Measurements from ENCODE around the gene CNST. TPM values are rescaled to one million over a fixed set of nuclear protein-coding genes. Genes with fewer than 3 reads are reported as not detected.

The CNST gene
- polyA plus RNA-seq, 1 donor (not counting 4 experiments of a cell fraction or from before 2014, with no cell fraction given) = 9.8 TPM

DNA sequence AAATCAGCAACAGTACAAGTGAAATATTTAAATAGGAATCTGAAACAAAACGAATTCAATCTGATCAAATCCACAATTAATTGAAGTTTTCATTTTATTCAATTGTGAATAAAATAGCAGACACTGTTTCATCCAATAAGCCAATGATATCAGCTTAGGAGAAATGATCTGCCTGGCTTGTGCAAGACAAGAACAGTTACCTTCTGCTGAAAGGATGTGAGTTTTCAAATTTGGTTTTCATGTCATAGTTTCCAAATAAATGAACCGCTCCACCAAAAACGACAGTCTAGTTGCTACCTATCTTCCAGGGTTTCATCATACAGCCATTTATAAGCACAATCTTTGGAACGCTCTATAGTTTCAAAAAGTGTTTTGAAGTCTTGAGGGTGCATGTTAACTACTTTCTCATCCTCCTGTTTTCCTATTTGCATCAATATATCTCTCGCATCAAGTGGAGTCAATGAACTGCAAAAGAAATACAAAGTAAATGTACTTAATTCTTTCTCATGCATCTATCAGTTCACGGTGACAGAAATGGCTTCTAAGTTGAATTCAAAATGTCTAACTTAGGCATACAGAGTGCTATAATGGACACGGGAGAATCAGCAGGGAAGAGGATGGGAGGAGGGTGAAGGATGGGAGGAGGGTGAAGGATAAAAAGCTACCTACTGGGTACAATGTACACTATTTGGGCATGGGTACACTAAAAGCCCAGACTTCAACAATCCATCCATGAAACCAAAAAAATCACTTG is 25.3 kb upstream of the CNST start:
- TF ChIP-seq EZH2 (IDR thresholded peaks at IDR 0.05; ENCODE audit: low read length) = no peak
- TF ChIP-seq, protein P1, sequence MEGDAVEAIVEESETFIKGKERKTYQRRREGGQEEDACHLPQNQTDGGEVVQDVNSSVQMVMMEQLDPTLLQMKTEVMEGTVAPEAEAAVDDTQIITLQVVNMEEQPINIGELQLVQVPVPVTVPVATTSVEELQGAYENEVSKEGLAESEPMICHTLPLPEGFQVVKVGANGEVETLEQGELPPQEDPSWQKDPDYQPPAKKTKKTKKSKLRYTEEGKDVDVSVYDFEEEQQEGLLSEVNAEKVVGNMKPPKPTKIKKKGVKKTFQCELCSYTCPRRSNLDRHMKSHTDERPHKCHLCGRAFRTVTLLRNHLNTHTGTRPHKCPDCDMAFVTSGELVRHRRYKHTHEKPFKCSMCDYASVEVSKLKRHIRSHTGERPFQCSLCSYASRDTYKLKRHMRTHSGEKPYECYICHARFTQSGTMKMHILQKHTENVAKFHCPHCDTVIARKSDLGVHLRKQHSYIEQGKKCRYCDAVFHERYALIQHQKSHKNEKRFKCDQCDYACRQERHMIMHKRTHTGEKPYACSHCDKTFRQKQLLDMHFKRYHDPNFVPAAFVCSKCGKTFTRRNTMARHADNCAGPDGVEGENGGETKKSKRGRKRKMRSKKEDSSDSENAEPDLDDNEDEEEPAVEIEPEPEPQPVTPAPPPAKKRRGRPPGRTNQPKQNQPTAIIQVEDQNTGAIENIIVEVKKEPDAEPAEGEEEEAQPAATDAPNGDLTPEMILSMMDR (optimal IDR thresholded peaks at IDR 0.05 in 1 of 3, IDR thresholded peaks at IDR 0.05 in 1 of 3, conservative IDR thresholded peaks at IDR 0.05 in 1 of 3; ENCODE audit: extremely low read depth in 1 of 3, insufficient read depth in 2 of 3, low read length in 3 of 3) = no peak

DNA sequence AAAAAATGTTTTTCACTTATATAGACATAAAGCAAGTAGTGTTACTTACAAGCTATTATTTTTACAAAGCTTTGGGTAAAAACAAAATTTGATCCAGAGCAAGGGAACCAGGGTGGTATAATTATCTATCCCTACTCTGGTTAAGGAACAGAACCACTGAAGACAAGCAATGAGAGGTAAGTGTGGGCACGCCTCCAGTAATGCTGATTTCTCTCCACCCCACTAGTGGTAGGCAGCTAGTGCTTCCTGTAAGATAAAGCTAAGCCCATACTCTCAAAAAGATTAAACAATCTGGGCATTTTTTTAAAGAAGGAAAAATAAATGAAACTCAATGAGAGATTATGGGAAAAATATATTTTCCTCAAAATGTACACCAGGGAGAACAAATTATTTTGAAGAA is 22.3 kb upstream of the CNST start:
- no peaks in the 10 kb centered on the region for H3K79me2 ChIP-seq (ENCODE audit: control insufficient read depth, insufficient read depth, low read length)
- H3K27me3 ChIP-seq (ENCODE audit: control insufficient read depth, extremely low read depth, insufficient read depth, low read length) = no peaks in the 10 kb centered on the region
- dilution Hi-C loops (cut with MboI; ENCODE audit: extremely low pct_ligation_motif_present, low sequenced_read_pairs) = no loop called here
- no peaks in the 10 kb centered on the region for H3K4me1 ChIP-seq (ENCODE audit: control insufficient read depth, extremely low read depth, insufficient read depth, low read length)
- no peak overlapping the region for H3K4me2 ChIP-seq (ENCODE audit: control insufficient read depth, extremely low read depth, insufficient read depth, low read depth, low read length)
- no peak overlapping the region for H3K4me3 ChIP-seq (ENCODE audit: control insufficient read depth in 2 of 3, extremely low read depth in 1 of 3, insufficient read depth in 2 of 3, low read depth in 1 of 3, low read length in 3 of 3)
- H3K9ac ChIP-seq (ENCODE audit: control insufficient read depth, extremely low read depth, insufficient read depth, low read length) = no peak overlapping the region
- no peaks in the 10 kb centered on the region for H3K9me3 ChIP-seq (ENCODE audit: control insufficient read depth, low read depth, low read length)
- H2AFZ ChIP-seq (ENCODE audit: control insufficient read depth, low read length) = no peak overlapping the region
- H3K36me3 ChIP-seq (ENCODE audit: control insufficient read depth in 2 of 2, extremely low read depth in 1 of 2, insufficient read depth in 2 of 2, low read length in 2 of 2) = peaks cover 4 to 11% of the 10 kb centered on the region in 2 experiments
- DNase-seq (ENCODE audit: low read depth, low spot score) = no peak
- H3K9me1 ChIP-seq (ENCODE audit: control insufficient read depth, extremely low read depth, insufficient read depth, low read length) = no peaks in the 10 kb centered on the region
- H3K27ac ChIP-seq (ENCODE audit: control insufficient read depth, insufficient read depth, low read length) = no peak overlapping the region
- FAIRE-seq = no peak
- no peak for TF ChIP-seq EZH2 (IDR thresholded peaks at IDR 0.05; ENCODE audit: low read length)
- TF ChIP-seq, protein P1 (optimal IDR thresholded peaks at IDR 0.05 in 1 of 3, IDR thresholded peaks at IDR 0.05 in 1 of 3, conservative IDR thresholded peaks at IDR 0.05 in 1 of 3; ENCODE audit: extremely low read depth in 1 of 3, insufficient read depth in 2 of 3, low read length in 3 of 3) = no peak
- no peaks in the 10 kb centered on the region for H4K20me1 ChIP-seq (ENCODE audit: control insufficient read depth, extremely low read depth, insufficient read depth, low read length)

More for the DNA sequence above, 25.3 kb upstream of the CNST start:
- H3K9me1 ChIP-seq (ENCODE audit: control insufficient read depth, extremely low read depth, insufficient read depth, low read length) = no peaks in the 10 kb centered on the region
- no peaks in the 10 kb centered on the region for H3K9me3 ChIP-seq (ENCODE audit: control insufficient read depth, low read depth, low read length)
- no peak overlapping the region for H3K4me3 ChIP-seq (ENCODE audit: control insufficient read depth in 2 of 3, extremely low read depth in 1 of 3, insufficient read depth in 2 of 3, low read depth in 1 of 3, low read length in 3 of 3)
- H3K79me2 ChIP-seq (ENCODE audit: control insufficient read depth, insufficient read depth, low read length) = no peaks in the 10 kb centered on the region
- no peak for DNase-seq (ENCODE audit: low read depth, low spot score)
- H3K4me1 ChIP-seq (ENCODE audit: control insufficient read depth, extremely low read depth, insufficient read depth, low read length) = no peaks in the 10 kb centered on the region
- H3K27me3 ChIP-seq (ENCODE audit: control insufficient read depth, extremely low read depth, insufficient read depth, low read length) = no peaks in the 10 kb centered on the region
- no peak for FAIRE-seq
- H2AFZ ChIP-seq (ENCODE audit: control insufficient read depth, low read length) = no peak overlapping the region
- no peaks in the 10 kb centered on the region for H4K20me1 ChIP-seq (ENCODE audit: control insufficient read depth, extremely low read depth, insufficient read depth, low read length)
- H3K36me3 ChIP-seq (ENCODE audit: control insufficient read depth in 2 of 2, extremely low read depth in 1 of 2, insufficient read depth in 2 of 2, low read length in 2 of 2) = peaks cover 4 to 14% of the 10 kb centered on the region in 2 experiments
- dilution Hi-C loops (cut with MboI; ENCODE audit: extremely low pct_ligation_motif_present, low sequenced_read_pairs) = no loop called here
- H3K4me2 ChIP-seq (ENCODE audit: control insufficient read depth, extremely low read depth, insufficient read depth, low read depth, low read length) = no peak overlapping the region
- H3K9ac ChIP-seq (ENCODE audit: control insufficient read depth, extremely low read depth, insufficient read depth, low read length) = no peak overlapping the region
- no peak overlapping the region for H3K27ac ChIP-seq (ENCODE audit: control insufficient read depth, insufficient read depth, low read length)
